Stomach (tissue), 4 donors: ENCODE measurements around the gene CARD16.

Source experiments
- POLR2A ChIP-seq, 4 donors: fragments of 450-650 bp; IDR thresholded peaks; one replicate each; pipeline ENCODE4 v1.6.1; 2016; ENCODE audit warnings: antibody characterized with exemption in 4 of 4, control low read depth in 2 of 4, mild to moderate bottlenecking in 1 of 4, moderate library complexity in 1 of 4
- TF ChIP-seq, protein P1 (sequence below), 7 experiments: fragments of 450-650 bp in 4 of 7; fragments of 200-600 bp in 3 of 7; sonication (generic) in 3 of 7; IDR thresholded peaks; one replicate each; pipeline ENCODE4 v1.5.1; 2016 to 2019; ENCODE audit warnings: antibody characterized with exemption in 7 of 7, control low read depth in 2 of 7, mild to moderate bottlenecking in 1 of 7

DNA sequence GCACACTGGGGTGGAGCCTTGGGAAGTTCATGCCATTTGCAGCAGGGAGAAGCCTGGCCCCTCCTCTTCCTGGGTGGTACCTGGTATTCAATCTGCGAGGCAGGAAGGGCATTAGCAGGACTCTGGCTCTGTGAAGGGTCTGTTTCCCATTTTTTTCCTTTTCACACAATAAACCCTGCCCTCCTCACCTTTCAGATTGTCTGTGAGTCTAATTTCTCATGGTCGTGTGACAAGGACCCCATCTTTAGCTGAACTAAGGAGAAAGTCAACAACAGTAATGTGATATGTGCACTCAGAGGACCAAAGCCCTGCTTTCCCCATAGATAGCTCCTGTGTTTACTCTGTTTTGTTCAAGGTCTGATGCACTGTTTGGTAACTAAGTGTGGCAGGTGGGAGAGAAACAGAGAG lies 50.1 kb downstream of the CARD16 start:
- TF ChIP-seq POLR2A (IDR thresholded peaks at IDR 0.05): no peak
- TF ChIP-seq, protein P1, sequence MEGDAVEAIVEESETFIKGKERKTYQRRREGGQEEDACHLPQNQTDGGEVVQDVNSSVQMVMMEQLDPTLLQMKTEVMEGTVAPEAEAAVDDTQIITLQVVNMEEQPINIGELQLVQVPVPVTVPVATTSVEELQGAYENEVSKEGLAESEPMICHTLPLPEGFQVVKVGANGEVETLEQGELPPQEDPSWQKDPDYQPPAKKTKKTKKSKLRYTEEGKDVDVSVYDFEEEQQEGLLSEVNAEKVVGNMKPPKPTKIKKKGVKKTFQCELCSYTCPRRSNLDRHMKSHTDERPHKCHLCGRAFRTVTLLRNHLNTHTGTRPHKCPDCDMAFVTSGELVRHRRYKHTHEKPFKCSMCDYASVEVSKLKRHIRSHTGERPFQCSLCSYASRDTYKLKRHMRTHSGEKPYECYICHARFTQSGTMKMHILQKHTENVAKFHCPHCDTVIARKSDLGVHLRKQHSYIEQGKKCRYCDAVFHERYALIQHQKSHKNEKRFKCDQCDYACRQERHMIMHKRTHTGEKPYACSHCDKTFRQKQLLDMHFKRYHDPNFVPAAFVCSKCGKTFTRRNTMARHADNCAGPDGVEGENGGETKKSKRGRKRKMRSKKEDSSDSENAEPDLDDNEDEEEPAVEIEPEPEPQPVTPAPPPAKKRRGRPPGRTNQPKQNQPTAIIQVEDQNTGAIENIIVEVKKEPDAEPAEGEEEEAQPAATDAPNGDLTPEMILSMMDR (IDR thresholded peaks at IDR 0.05): no peak
